ENCODE measurements around the gene TIPRL.

The TIPRL gene

GRCh38 chr1:168216171-168216570, 37.4 kb downstream of the TIPRL start:
- no peak for DNase-seq (ENCODE audit: low spot score)

- DNase-seq (ENCODE audit: low spot score): no peak
Observed at GRCh38 chr1:168217664-168218063, 38.9 kb downstream of the TIPRL start.

- no peak for DNase-seq (ENCODE audit: low spot score)
Observed at GRCh38 chr1:168218658-168219057, 39.9 kb downstream of the TIPRL start.

- no peak for DNase-seq (ENCODE audit: low spot score)
Observed at GRCh38 chr1:168220470-168220871, 41.7 kb downstream of the TIPRL start.

GRCh38 chr1:168221275-168221674, 42.5 kb downstream of the TIPRL start:
- no peak for DNase-seq (ENCODE audit: low spot score)

GRCh38 chr1:168223261-168223660, 44.5 kb downstream of the TIPRL start:
- no peak for DNase-seq (ENCODE audit: low spot score)

GRCh38 chr1:168223681-168224540, 45.1 kb downstream of the TIPRL start:
- no peak for DNase-seq (ENCODE audit: low spot score)

- no peak for DNase-seq (ENCODE audit: low spot score)
Observed at GRCh38 chr1:168224991-168225390, 46.2 kb downstream of the TIPRL start.

- peak; percentile 79 for DNase-seq (ENCODE audit: low spot score)
Observed at GRCh38 chr1:168225476-168226190, 46.9 kb downstream of the TIPRL start, which contains the start of gene SFT2D2. Gene SFT2D2 (plus strand): TSS chr1:168226004. CDS start chr1:168226080, 76 bp downstream.

GRCh38 chr1:168227620-168228019, 48.9 kb downstream of the TIPRL start:
- DNase-seq (ENCODE audit: low spot score): no peak

- DNase-seq (ENCODE audit: low spot score): no peak
Observed at GRCh38 chr1:168229893-168230292, 51.1 kb downstream of the TIPRL start.

GRCh38 chr1:168230709-168231108, 51.9 kb downstream of the TIPRL start:
- no peak for DNase-seq (ENCODE audit: low spot score)

- peak; percentile 64 for DNase-seq (ENCODE audit: low spot score)
Observed at GRCh38 chr1:168234846-168235547, 56.2 kb downstream of the TIPRL start.

GRCh38 chr1:168235548-168235885, 56.8 kb downstream of the TIPRL start:
- no peak for DNase-seq (ENCODE audit: low spot score)

GRCh38 chr1:168235937-168236336, 57.2 kb downstream of the TIPRL start:
- DNase-seq (ENCODE audit: low spot score): no peak

GRCh38 chr1:168236836-168237611, 58.3 kb downstream of the TIPRL start:
- peak; percentile 79 for DNase-seq (ENCODE audit: low spot score)

GRCh38 chr1:168243198-168243597, 64.4 kb downstream of the TIPRL start:
- no peak for DNase-seq (ENCODE audit: low spot score)

GRCh38 chr1:168243636-168244212, 65.0 kb downstream of the TIPRL start:
- no peak for DNase-seq (ENCODE audit: low spot score)

GRCh38 chr1:168245042-168245441, 66.3 kb downstream of the TIPRL start:
- DNase-seq (ENCODE audit: low spot score): no peak

GRCh38 chr1:168246506-168246905, 67.7 kb downstream of the TIPRL start:
- no peak for DNase-seq (ENCODE audit: low spot score)
